GM18520 (cell line): ENCODE measurements around the gene RNF208.

Experiments used
- ATAC-seq: cut with Tn5 transposase; IDR thresholded peaks from one replicate; pipeline ENCODE4 v1.9.1; 2021; ENCODE audit not compliant: unreplicated experiment

RNF208 gene

GRCh38 chr9:137193771-137194170, 28.3 kb downstream of the RNF208 start:
- ATAC-seq: no peak

DNA sequence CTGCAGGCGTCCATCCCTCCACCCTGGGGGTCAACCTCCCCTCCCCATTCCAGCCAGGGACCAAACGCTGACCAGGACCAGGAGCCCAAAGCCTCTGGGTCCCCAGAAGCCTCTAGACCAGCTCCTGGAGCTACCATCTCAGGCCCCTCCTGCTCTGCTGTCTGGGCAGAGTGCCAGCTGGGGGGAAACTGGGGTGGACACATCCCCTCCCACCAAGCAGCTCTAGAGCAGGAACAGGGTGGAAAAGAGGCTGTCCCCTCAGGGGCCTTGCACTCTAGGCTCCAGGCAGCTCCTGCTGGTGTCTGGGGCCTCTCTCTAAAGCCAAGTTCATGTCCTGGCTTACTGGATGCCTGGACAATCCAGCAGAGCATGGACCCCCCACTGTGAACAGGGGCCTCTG, 29.2 kb downstream of the RNF208 start:
- no peak for ATAC-seq

DNA sequence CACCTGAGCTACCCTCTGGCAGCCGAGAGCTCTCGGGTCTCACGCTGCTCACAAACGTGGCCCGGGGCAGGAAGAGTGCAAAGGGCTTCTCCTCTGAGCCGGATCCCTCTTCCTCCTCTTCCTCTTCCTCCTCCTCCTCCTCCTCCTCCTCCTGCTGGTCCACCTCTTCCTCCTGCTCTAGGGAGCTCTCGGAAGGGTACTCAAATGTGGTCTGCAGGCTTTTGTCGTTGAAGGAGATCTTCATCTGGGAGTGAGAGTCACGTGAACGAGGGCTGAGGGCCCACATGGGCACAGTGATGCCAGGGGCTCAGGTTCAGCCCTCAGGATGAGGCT, 29.6 kb downstream of the RNF208 start:
- no peak for ATAC-seq

DNA sequence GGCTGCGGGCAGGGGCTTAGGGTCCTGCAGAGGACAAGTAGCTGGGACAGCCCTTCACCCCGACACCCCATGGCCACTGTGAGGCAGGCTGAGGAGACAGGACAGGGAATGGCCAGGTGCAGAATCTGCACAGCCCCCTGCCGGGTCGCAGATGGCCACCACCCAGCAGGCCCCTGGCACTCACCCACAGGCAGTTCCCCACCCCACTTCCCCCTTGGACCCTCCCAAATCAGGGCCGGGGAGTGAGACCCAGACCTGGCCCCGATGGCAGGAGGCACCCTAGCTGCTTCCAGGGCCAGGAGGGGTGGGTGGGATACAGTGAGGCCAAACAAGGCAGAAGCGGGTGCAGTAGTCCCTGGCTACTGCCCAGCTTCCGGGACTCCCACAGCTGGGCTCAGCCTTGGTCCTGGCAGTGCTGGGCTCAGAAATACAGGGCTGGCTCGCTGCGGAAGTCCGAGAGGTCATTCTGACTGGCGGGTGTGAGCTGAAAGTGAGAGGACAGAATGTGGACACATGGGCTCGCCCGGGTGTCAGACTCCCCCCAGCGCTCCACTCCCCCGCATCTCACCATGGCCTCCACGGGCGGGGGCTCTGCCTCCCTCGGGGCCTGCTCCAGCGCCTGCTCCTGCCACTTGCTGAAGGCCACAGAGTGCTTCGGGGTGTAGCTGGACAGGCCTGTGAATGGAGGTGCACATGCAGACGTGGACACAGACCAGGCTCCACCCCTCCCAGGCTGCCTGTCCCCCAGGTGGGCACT, 30.2 kb downstream of the RNF208 start:
- ATAC-seq: no peak

GRCh38 chr9:137191245-137191644, 30.8 kb downstream of the RNF208 start:
- ATAC-seq: no peak

DNA sequence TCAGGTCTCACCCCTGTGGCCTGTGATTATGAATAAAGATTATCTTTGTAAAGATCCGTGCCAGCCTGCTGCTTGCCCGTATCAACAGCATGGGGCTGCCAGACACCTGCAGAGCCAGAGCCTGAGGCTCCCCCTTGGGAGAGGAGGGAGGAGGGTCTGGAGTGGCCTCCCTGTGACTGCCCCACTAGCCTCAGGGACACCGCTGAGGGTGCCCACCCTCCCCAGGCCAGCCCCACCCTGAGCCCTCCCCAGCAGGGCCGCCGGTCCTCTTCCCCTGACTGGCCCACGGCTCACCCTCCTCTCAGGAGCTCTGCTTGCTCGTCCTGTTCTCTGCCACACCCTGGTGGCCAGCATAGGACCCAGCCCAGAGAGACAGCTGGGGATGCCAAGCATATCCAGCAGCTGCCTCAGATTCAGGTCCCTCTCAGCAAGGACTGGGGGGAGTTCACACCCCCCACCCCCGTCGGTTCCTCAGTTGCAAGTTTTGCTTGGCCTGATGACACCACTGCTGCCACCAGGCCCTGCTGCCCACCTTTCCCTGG, 31.7 kb downstream of the RNF208 start:
- ATAC-seq: no peak

GRCh38 chr9:137189297-137190295, 32.4 kb downstream of the RNF208 start:
- ATAC-seq: no peak

DNA sequence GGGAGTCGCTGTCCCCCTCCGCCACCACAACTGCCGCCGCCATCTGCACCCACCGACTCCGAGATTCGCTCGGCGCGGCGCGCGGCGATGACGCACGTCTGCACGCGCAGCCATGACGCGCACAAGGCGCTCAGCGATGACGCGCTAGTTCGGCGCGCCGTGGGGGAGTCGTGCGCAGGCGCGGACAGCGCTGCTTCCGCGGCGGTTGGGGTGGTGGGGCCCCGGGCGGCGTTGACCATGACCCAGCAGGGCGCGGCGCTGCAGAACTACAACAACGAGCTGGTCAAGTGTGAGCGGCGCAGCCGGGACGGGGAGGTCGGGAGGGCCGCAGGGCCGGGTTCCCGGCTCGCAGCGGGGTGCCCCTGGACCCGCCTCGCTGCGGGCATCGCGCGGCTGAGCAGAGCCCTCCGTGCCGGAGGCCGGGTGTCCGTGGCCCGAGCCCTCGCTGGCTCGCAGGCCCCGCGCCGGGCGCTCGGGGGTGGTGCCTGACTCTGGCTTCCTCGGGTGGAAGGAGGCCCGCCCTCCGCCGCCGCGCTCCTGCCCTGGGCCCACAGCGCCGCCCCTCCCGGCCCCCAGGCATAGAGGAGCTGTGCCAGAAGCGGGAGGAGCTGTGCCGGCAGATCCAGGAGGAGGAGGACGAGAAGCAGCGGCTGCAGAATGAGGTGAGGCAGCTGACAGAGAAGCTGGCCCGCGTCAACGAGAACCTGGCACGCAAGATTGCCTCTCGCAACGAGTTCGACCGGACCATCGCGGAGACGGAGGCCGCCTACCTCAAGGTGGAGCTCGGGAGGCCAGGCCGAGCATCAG, 33.3 kb downstream of the RNF208 start, which contains the start of the genes ANAPC2 and SSNA1:
ANAPC2 (minus strand) TSS at position 71 of the 807 bp plus-strand sequence; CDS start at position 43, 28 bp downstream.
SSNA1 (plus strand) TSS at position 187 of the 807 bp plus-strand sequence; CDS start at position 238, 51 bp downstream.
- ATAC-seq: peak; percentile 84

DNA sequence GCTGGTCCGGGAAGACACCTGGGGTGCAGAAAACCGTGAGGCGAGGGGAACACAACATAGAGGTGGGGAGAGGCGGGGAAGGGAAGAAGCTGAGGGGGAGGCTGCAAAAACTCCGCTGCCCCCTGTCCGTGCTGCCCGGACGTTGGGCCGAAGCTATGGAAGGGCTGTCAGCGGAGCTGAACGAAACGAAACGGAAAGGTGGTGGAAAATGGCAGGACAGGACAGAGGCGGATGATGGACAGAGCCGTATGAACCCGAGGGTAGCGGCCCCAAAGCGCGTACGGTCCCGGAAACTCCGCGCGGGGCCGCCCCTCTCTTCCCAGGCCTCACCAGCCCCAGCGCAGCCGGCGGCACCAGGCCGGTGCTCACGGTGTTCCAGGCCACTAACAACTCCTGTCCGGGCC, 34.0 kb downstream of the RNF208 start:
- ATAC-seq: no peak

DNA sequence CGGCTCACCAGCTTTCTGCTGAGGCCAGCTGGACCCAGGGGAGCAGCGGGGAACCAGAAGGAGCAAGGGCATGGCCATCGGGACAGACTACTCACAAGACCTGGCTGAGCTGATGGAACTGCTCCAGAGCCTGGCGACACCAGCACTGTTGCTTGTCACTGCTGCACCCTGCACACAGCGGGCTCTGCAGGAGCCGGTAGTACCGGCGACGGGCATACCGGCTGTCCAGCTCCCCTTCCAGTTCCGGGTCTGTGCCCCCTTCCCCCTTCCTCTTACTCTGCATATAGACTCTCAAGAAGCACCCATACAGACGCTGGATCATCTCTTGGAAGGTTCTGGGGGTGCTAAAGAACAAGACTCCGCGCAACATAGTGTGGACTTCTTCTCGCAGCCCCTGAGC, 34.7 kb downstream of the RNF208 start:
- no peak for ATAC-seq

GRCh38 chr9:137186385-137186784, 35.7 kb downstream of the RNF208 start:
- no peak for ATAC-seq

DNA sequence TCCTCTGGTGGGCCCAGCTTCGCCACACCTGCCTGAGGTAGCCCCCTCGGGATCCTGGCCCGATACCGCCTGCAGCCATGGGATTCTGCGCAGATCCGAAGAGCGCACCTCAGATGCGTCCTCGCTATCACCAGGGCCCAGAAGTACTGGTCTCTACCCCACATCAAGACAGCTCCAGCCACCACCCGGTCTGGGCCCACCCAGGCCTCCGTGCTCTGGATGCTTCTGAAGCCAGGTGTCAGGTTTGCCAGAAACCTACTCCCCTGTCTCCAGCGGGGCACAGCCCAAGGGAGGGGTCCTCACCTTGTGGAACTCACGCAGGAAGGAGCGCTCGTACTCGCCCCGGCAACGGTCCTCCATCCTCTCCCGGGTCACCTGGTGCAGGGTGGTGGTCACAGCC, 36.1 kb downstream of the RNF208 start:
- ATAC-seq: no peak

DNA sequence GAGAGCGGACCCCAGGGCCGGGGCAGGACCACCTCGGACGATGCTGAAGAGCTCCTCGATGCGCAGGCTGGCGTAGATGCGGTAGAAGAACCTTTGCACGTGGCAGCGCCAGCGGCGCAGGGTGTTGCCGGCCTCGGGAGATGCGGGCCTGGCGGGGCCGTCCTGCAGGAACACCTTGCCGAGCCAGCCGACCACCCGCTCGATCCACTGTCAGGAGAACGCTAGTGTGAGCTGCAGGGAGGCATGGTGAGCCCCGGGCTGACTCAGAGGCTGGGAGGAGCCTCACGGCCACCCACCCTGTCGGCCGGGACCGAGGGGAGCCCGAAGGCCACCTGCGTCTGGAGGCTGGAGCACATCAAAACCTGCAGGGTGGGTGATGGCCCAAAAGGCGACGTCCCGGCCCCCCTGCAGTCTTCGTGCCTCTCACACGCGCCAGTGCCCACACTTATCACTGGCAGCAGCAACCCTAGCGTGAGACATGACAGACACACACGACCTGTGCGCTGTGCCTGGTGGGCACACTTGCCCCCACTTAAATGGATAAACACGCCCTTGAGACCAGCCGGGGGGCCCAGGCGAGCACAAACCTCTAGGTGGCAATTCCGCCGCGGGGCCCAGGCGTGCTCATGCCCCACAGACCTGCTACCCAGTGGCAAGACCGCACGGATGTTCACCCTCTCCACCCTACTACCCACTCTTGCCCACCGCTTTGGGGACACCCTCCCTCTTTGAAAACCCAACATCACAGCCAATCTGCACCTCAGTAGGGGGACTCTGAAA, 37.0 kb downstream of the RNF208 start:
- ATAC-seq: no peak

GRCh38 chr9:137183980-137184595, 38.0 kb downstream of the RNF208 start:
- no peak for ATAC-seq

- no peak for ATAC-seq
Observed at GRCh38 chr9:137182836-137183235, 39.2 kb downstream of the RNF208 start.

GRCh38 chr9:137181680-137182079, 40.4 kb downstream of the RNF208 start:
- ATAC-seq: no peak

GRCh38 chr9:137180491-137180890, 41.5 kb downstream of the RNF208 start:
- ATAC-seq: no peak

GRCh38 chr9:137179761-137180160, 42.3 kb downstream of the RNF208 start:
- no peak for ATAC-seq

GRCh38 chr9:137178939-137179630, 43.0 kb downstream of the RNF208 start:
- ATAC-seq: no peak
